KOPT-K1 (cell line): ENCODE measurements around the gene TPSG1.
"Not testable (repeated sequence)": the region's sequence is repeated elsewhere in the genome, so short reads cannot be mapped to it uniquely, and the experiment has no call there.

Experiments used
- H3K27ac ChIP-seq: fragments of 200-600 bp; sonication (generic); 2 replicates; pipeline ENCODE4 v1.5.1; 2016; ENCODE audit warnings: antibody characterized with exemption, mild to moderate bottlenecking, low read depth, low read length; ENCODE audit not compliant: poor library complexity, severe bottlenecking
- H3K36me3 ChIP-seq: fragments of 200-600 bp; sonication (generic); 2 replicates; pipeline ENCODE4 v1.5.1; 2017; ENCODE audit warnings: antibody characterized with exemption, mild to moderate bottlenecking, low read length, moderate library complexity; ENCODE audit not compliant: insufficient read depth
- H3K9me3 ChIP-seq: fragments of 200-600 bp; sonication (generic); 2 replicates; pipeline ENCODE4 v1.5.1; 2017; ENCODE audit warnings: antibody characterized with exemption, low read length, mild to moderate bottlenecking; ENCODE audit not compliant: insufficient read depth, poor library complexity, severe bottlenecking

TPSG1 gene

DNA sequence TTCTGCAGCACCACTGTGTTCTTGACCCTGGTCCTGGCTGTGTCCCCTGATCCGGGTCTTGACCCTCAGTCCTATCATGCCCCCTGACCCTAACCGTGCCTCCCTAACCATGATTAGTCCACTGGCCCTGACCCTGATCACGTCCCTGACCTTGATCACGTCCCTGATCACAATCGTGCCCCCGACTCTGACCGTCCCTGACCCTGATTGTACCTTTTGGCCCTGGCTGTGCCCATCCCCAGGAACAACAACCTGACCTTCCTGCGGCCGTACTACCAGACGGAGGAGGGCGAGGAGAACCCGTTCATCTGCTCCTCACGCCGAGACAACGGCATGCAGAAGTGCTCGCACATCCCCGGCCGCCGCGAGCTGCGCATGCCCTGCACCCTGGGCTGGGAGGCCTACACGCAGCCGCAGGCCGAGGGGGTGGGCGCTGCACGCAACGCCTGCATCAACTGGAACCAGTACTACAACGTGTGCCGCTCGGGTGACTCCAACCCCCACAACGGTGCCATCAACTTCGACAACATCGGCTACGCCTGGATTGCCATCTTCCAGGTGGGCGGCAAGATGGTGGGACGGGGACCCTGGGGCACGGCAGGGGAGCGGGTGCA, 24.9 kb downstream of the TPSG1 start:
- Histone ChIP-seq H3K27ac (no peak overlapping the region), H3K9me3 (no peaks in the 10 kb centered on the region), H3K36me3 (no peaks in the 10 kb centered on the region)

DNA sequence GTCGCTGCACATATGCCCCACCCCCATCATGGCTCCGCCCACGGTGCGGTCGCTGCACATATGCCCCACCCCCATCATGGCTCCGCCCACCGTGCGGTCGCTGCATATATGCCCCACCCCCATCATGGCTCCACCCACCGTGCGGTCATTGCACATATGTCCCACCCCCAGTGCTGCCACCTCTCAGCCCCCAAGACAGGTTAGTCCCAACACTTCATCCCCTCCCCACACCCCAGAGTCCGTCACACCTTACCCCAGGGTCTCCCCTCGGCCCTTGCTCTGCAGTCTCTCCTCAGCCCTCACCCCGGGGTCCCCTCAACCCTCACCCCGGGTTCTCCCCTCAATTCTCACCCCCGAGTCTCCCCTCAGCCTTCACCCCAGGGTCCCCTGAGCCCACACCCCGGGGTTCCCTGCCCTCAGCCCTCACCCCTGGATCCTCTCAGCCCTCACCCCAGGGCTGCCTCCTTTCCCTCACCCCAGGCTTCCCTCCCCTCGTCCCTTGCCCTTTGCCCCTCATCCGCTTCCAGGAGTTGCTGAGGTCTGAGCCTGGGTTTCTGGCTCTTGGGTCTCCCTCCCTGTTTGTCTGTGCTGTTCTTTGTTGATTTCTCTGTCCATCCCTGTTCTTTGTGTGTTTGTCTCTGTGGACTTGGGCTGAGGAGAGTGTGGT, 25.6 kb downstream of the TPSG1 start:
- H3K27ac ChIP-seq, result no peak overlapping the region
- no peaks in the 10 kb centered on the region for H3K9me3 ChIP-seq
- H3K36me3 ChIP-seq, result no peaks in the 10 kb centered on the region

DNA sequence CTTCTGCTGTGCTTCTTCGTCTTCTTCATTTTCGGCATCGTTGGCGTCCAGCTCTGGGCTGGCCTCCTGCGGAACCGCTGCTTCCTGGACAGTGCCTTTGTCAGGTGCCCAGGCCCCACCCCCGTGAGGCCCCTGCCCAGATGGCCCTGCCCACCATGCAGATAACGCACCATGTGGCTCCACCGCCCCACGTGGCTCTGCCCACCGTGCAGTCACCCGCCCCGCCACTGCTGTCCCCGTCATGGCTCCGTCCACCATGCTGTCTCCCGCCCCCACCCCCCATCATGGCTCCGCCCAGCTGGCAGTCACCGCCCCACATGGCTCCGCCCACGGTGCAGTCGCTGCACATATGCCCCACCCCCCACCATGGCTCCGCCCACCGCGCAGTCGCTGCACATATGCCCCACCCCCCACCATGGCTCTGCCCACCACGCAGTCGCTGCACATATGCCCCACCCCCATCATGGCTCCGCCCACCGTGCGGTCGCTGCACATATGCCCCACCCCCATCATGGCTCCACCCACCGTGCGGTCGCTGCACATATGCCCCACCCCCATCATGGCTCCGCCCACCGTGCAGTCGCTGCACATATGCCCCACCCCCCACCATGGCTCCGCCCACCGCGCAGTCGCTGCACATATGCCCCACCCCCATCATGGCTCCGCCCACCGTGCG, 26.3 kb downstream of the TPSG1 start:
- H3K27ac ChIP-seq, H3K36me3 ChIP-seq, H3K9me3 ChIP-seq: not testable (repeated sequence)

DNA sequence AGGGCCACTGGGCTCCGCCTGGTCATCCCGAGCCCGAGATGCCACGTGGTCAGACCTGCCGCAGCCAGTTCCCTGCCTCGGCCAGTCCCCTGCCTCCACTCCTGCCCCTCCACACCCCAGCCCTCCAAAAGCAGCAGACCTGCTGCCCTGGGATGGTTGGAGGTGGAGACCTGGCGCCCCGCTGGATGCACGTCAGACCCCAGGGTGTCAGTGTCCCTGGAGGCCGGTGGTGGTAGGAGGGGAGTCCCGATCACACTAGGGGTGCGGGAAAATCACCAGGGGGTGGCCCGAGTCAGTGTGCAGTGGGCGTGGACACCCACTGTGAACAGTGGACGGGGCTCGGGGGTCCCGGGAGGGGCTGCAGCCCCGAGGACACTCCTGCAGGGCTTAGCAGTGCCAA, 26.9 kb downstream of the TPSG1 start:
- Histone ChIP-seq H3K36me3 (no peaks in the 10 kb centered on the region), H3K27ac (no peak overlapping the region), H3K9me3 (no peaks in the 10 kb centered on the region)

DNA sequence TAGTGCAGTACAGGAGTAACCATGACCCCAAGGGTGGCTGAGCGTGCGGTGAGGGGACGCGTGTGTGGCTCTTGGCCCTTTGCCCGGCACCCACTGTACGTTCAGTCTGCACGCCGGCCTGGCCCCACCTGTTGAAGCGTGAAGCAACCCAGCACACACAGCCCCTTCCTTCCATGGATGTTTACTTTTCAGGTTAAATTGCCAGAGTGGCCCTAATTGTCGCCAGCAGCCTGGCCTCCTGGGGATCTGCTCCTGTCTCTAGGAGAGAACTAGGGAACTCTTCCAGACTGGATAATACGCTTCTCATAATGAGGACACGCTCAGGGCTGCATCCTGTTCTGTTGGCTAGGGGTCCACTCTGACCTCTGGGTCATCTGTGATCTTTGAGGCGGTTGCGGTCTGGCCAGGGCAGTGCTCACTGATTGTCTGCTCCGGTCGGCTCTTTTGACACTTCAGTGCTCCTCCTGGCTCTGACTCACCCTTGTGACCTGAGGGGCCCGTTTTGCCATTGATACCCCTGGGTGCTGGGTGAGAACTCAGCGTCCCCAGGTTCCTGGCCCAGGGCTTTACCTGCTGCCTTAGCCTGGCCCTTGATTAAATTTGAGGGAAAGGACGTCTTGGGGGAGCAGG, 27.7 kb downstream of the TPSG1 start:
- Histone ChIP-seq H3K36me3 (no peaks in the 10 kb centered on the region), H3K9me3 (no peaks in the 10 kb centered on the region), H3K27ac (no peak overlapping the region)

DNA sequence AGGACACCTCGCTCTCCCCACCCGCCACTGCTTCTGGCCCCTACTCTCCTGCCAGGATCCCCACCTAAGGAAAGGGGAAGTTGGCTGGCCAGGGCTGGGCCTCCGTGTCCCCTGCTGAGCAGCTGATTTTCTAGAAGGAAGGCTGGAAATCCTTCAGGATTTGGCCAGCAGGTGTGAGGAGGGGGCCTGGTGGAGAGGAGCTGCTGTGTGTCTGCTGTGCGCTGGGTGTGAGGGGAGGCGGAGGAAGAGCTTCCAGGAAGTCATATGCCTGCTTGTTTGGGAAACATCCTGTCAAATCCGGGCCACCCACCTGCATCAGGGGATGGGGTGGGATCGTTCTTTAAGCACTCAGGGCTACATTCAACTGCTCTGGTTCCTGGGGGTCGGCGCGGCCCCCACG, 28.6 kb downstream of the TPSG1 start:
- no peaks in the 10 kb centered on the region for H3K9me3 ChIP-seq
- no peaks in the 10 kb centered on the region for H3K36me3 ChIP-seq
- H3K27ac ChIP-seq, result no peak overlapping the region

DNA sequence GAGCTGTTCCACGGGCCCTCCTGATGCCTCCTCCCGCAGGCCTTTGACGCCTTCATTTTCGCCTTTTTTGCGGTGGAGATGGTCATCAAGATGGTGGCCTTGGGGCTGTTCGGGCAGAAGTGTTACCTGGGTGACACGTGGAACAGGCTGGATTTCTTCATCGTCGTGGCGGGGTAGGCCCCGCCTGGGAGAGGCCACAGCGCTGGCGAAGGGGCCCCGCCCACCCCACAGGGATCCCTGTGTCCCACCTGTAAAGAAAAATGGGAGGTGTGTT, 29.7 kb downstream of the TPSG1 start:
- no peaks in the 10 kb centered on the region for H3K9me3 ChIP-seq

DNA sequence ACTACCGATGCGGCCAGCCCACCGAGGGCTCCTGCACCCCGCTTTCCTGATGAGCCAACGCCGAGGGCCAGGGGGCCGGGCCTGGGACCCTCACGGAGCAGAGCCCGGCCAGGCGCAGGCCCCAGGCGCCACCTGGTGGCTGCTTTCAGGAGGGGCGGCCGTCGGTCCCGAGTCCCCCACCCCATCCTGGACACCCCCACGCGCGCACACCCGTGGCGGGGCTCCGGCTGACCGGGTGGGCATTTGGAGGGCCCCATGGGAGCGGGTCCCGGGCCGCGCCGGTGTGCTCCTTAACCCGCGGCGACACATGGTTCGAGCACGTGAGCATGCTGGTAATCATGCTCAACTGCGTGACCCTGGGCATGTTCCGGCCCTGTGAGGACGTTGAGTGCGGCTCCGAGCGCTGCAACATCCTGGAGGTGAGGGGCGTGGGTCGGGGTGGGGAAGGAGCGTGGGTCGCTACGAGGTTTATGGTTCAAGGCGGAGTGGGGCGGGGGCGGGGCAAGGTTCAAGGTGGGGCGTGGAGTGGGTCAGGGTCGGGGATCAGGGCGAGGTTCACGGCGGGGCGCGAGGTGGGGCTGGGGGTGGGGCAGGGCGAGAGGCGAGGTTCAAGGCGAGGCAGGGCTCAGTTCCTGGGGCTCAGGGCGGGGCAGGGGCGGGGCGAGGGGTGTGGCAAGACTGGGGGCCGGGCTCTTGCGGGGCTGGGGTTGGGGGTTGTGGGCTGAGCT, 30.2 kb downstream of the TPSG1 start:
- no peak overlapping the region for H3K27ac ChIP-seq
- H3K36me3 ChIP-seq, result no peaks in the 10 kb centered on the region
- H3K9me3 ChIP-seq, result no peaks in the 10 kb centered on the region

More for the DNA sequence above, 29.7 kb downstream of the TPSG1 start:
- Histone ChIP-seq H3K36me3 (no peaks in the 10 kb centered on the region), H3K27ac (no peak overlapping the region)

DNA sequence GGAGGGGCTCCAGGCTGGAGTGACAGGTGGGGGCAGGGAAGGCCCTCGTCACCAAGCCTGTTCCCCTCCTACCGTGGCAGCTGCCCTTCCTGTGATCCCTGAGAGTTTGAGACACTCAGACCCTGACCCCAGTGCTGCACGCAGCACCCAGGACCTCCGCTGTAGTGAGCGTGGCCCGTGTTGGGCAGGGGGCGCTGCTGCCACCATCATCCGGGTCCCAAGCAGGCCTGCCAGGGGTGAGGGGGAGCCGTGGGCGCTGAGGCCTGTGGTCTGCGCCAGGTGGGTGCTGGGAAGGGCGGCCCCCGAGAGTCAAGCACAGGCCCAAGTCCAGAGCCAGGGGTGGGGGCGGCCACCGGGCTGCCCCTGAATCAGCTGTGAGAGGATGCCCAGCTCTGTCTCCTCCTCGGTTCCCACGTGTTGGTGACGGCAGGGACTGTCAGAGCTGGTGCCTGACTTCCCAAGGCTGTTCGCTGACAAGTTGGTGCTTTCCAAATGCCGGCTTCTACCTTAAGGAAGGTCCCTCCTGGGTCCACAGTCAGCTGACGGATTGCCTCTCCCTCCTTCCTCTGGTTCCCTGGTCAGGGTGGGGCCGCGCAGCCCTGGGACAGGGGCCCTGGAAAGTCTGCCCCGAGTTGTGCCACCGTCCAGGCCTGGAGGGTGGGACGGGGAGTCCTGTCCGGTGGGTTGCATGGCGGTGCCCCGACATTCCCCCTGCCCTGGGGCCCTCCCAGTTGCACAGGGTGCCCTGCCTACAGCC, 31.1 kb downstream of the TPSG1 start:
- H3K27ac ChIP-seq, result no peak overlapping the region
- H3K36me3 ChIP-seq, result no peaks in the 10 kb centered on the region
- no peaks in the 10 kb centered on the region for H3K9me3 ChIP-seq

DNA sequence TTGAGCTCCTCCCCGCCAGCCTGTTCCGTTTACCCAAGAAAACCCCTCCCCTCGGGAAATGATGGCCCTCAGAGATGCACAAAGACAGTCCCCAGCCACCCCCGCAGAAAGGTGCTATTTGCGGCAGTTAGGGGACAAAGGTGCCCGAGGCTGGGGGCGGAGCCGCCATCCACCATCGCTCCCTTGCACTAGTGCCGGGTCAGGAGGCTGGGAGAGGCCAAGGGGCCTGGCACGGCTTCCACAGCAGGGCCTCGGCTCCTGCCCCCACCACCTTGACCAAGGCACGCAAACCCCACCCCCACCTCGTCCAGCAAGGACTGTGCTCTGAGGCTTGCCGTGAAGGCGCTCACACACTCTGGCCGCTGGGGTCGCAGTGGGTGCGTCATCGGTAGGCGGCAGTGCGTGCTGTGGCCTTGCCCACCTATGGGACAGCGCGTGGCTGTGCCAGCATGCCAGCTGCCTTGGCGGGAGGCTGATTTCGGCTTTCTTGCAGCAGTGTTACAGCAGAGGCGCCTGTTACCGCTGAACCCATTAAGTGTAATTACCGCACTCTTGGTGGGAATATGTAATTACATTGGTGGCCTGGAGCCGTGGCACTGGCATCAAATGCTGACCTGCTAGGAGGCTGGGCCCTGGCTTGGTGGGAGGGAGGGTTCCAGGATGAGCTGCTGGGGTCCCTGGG, 31.8 kb downstream of the TPSG1 start:
- H3K9me3 ChIP-seq, result no peaks in the 10 kb centered on the region
- no peak overlapping the region for H3K27ac ChIP-seq
- H3K36me3 ChIP-seq, result no peaks in the 10 kb centered on the region

DNA sequence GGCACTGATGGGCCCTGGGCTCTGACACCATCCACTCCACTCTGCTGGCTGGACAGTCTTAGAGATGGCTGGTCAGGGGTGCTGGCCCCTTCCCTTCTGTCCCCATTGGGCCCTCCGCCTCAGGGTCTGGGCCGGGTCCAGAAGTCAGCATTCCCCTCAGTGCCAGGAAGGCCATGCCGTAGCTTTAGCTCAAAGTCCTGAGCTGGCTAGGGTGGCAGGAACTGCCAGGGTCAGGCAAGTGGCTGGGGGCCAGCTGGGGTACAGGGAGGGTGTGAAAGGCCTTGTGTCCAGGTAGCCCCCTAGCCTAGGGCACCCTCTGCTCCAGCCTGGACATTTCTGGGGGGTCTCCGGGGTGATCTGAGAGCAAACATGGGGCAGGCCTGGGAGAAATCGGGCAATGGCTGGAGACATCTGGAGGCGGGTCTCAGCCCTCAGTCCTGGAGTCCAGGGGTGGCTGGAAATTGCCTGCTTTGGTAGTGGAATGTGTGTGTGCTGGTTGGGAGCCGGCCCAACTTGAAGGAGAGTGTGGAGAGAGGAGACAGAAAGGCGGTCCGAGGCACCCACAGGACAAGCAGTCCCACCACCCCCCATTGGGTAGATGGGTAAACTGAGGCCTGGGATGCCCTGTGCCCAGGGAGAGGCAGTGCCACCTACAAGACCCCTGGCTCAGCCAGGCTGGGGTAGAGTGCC, 32.5 kb downstream of the TPSG1 start:
- Histone ChIP-seq H3K27ac (no peak overlapping the region), H3K9me3 (no peaks in the 10 kb centered on the region), H3K36me3 (no peaks in the 10 kb centered on the region)

DNA sequence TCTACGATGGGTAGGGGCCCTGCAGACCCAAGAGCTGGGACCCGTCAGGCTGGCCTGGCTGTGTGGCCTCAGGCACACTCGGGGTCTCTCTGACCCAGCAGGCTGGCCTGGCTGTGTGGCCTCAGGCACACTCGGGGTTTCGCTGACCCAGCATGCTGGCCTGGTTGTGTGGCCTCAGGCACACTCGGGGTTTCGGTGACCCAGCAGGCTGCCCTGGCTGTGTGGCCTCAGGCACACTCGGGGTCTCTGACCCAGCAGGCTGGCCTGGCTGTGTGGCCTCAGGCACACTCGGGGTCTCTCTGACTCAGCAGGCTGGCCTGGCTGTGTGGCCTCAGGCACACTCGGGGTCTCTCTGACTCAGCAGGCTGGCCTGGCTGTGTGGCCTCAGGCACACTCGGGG, 34.3 kb downstream of the TPSG1 start:
- H3K36me3 ChIP-seq, H3K9me3 ChIP-seq, H3K27ac ChIP-seq: not testable (repeated sequence)

DNA sequence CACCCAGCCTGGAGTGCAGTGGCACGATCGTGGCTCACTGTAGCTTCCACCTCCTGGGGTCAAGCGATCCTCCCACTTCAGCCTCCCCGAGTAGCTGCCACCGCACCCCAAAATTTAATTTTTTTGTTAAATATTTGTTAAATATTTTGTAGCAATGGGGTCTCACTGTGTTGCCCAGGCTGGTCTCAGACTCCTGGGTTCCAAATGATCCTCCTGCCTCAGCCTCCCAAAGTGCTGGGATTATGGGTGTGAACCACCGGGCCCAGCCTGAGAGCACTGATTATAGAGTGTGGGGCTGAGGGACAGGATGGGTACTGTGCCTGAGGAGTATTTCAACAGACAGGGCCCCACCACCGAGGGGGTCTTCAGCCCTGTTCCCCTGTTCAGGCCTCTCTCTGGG, 35.6 kb downstream of the TPSG1 start:
- Histone ChIP-seq H3K9me3 (no peaks in the 10 kb centered on the region), H3K36me3 (no peaks in the 10 kb centered on the region)

More for the DNA sequence above, 35.6 kb downstream of the TPSG1 start:
- no peak overlapping the region for H3K27ac ChIP-seq
